Astrocyte (in vitro differentiated cells and primary cell): ENCODE results near the gene PCNT. TPM values are rescaled to one million over a fixed set of nuclear protein-coding genes. Genes with fewer than 3 reads are reported as not detected.
"Not testable (repeated sequence)": the region's sequence is repeated elsewhere in the genome, so short reads cannot be mapped to it uniquely, and the experiment has no call there.

Source experiments
- DNase-seq: peaks from one replicate; pipeline ENCODE4 v3.0.0-alpha.2; 2010; ENCODE audit warnings: low read depth
- FAIRE-seq: peaks from 2 replicates; lab custom pipeline; 2011; peaks lifted over from hg19 to GRCh38; lab: Jason Lieb, UNC
- H2AFZ ChIP-seq: 2 replicates; pipeline ENCODE4 v1.6.0; 2012; ENCODE audit warnings: low read depth, low read length, inconsistent platforms
- H3K27ac ChIP-seq: 2 replicates; pipeline ENCODE4 v1.5.1; 2011; ENCODE audit warnings: low read depth, low read length, inconsistent platforms
- H3K27me3 ChIP-seq: 2 replicates; pipeline ENCODE4 v1.6.0; 2011; ENCODE audit warnings: low read length, inconsistent platforms; ENCODE audit not compliant: insufficient read depth
- H3K36me3 ChIP-seq: 2 replicates; pipeline ENCODE4 v1.5.1; 2011; ENCODE audit warnings: low read length, inconsistent platforms; ENCODE audit not compliant: insufficient read depth
- H3K4me1 ChIP-seq: 2 replicates; pipeline ENCODE4 v1.5.1; 2011; ENCODE audit warnings: low read length, inconsistent platforms; ENCODE audit not compliant: insufficient read depth
- H3K4me2 ChIP-seq: 2 replicates; pipeline ENCODE4 v1.6.0; 2012; ENCODE audit warnings: low read length, inconsistent platforms
- H3K4me3 ChIP-seq: 2 replicates; pipeline ENCODE4 v1.5.1; 2011; ENCODE audit warnings: low read depth, mild to moderate bottlenecking, low read length, inconsistent platforms; ENCODE audit not compliant: insufficient read depth
- H3K79me2 ChIP-seq: 2 replicates; pipeline ENCODE4 v1.6.0; 2012; ENCODE audit warnings: mild to moderate bottlenecking, low read length, inconsistent platforms; ENCODE audit not compliant: insufficient read depth
- H3K9ac ChIP-seq: 2 replicates; pipeline ENCODE4 v1.6.0; 2012; ENCODE audit warnings: mild to moderate bottlenecking, low read length, inconsistent platforms
- H3K9me3 ChIP-seq: 2 replicates; pipeline ENCODE4 v1.5.1; 2012; ENCODE audit warnings: low read depth, mild to moderate bottlenecking, low read length, inconsistent platforms; ENCODE audit not compliant: insufficient read depth
- H4K20me1 ChIP-seq: 2 replicates; pipeline ENCODE4 v1.6.0; 2012; ENCODE audit warnings: low read length, inconsistent platforms; ENCODE audit not compliant: insufficient read depth
- H3K27ac Mint-ChIP-seq: one replicate; pipeline ENCODE4 v1.8.0; 2021; ENCODE audit warnings: mild to moderate bottlenecking, mixed read lengths; ENCODE audit not compliant: unreplicated experiment
- H3K27me3 Mint-ChIP-seq: one replicate; pipeline ENCODE4 v1.8.0; 2021; ENCODE audit warnings: low read depth, mixed read lengths; ENCODE audit not compliant: unreplicated experiment
- H3K36me3 Mint-ChIP-seq: one replicate; pipeline ENCODE4 v1.8.0; 2021; ENCODE audit warnings: low read depth, mixed read lengths; ENCODE audit not compliant: unreplicated experiment
- H3K4me1 Mint-ChIP-seq: one replicate; pipeline ENCODE4 v1.8.0; 2021; ENCODE audit warnings: low read depth, mixed read lengths; ENCODE audit not compliant: unreplicated experiment
- H3K4me3 Mint-ChIP-seq: one replicate; pipeline ENCODE4 v1.8.0; 2021; ENCODE audit warnings: mild to moderate bottlenecking, moderate library complexity, mixed read lengths; ENCODE audit not compliant: unreplicated experiment
- H3K9me3 Mint-ChIP-seq: one replicate; pipeline ENCODE4 v1.8.0; 2021; ENCODE audit warnings: mild to moderate bottlenecking, mixed read lengths; ENCODE audit not compliant: unreplicated experiment
- CTCF ChIP-seq: IDR thresholded peaks from 2 replicates; pipeline ENCODE4 v1.5.1; 2011; ENCODE audit warnings: low read depth, mild to moderate bottlenecking, inconsistent platforms, low read length, moderate library complexity; ENCODE audit not compliant: insufficient read depth
- EZH2 ChIP-seq: IDR thresholded peaks from 2 replicates; pipeline ENCODE4 v1.6.1; 2012; ENCODE audit warnings: mild to moderate bottlenecking, low read length, inconsistent platforms; ENCODE audit not compliant: insufficient read depth
- total RNA-seq: library from RNA; stranded (reverse); gene quantifications from 2 replicates; pipeline ENCODE4 v1.2.1, GENCODE V29; 2021

Gene PCNT
- total RNA-seq, 1 donor from 2014 or later, result 19.9 TPM

GRCh38 chr21:46304955-46305354, 19.0 kb upstream of the PCNT start:
- Mint-ChIP-seq H3K4me1 (peaks cover 3% of the 10 kb centered on the region), H3K4me3 (no peak overlapping the region), H3K36me3 (peaks cover 4% of the 10 kb centered on the region), H3K27ac (no peak overlapping the region), H3K27me3 (no peaks in the 10 kb centered on the region), H3K9me3 (no peaks in the 10 kb centered on the region)
- no peak overlapping the region for H3K4me2 ChIP-seq
- H3K4me3 ChIP-seq, result no peak overlapping the region
- H3K4me1 ChIP-seq, result peaks cover 12% of the 10 kb centered on the region
- H3K9ac ChIP-seq, result no peak overlapping the region
- DNase-seq (no peak), FAIRE-seq (no peak)
- H2AFZ ChIP-seq, result no peak overlapping the region
- H3K27ac ChIP-seq, result no peak overlapping the region
- no peaks in the 10 kb centered on the region for H3K9me3 ChIP-seq
- H3K36me3 ChIP-seq, result no peaks in the 10 kb centered on the region
- TF ChIP-seq CTCF (no peak), EZH2 (no peak)
- H4K20me1 ChIP-seq, result peaks cover 3% of the 10 kb centered on the region
- no peaks in the 10 kb centered on the region for H3K79me2 ChIP-seq
- H3K27me3 ChIP-seq, result no peaks in the 10 kb centered on the region

DNA sequence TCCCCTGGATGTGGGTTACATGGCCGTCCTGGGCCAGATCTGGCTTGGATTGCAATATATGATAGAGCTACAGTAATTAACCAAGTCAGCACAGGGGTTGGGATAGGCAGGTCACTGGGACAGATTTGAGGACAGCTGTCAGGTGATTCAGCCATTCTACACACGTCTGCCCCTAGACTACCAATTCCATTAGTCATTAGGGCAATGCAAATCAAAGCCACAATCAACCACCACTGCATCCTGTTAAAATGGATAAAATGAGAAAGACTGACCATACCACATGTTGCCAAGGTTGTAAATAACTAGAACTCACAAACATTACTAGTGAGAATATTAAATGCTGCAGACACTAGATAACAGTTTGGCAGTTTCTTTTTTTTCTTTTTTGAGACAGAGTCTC, 16.3 kb upstream of the PCNT start:
- no peak overlapping the region for H2AFZ ChIP-seq
- H3K4me3 Mint-ChIP-seq, result no peak overlapping the region
- no peak overlapping the region for H3K4me3 ChIP-seq
- H3K27ac Mint-ChIP-seq, result no peak overlapping the region
- H3K36me3 ChIP-seq, result no peaks in the 10 kb centered on the region
- H3K9me3 Mint-ChIP-seq, result no peaks in the 10 kb centered on the region
- no peaks in the 10 kb centered on the region for H3K9me3 ChIP-seq
- DNase-seq (peak; percentile 79), FAIRE-seq (peak; percentile 50)
- H3K36me3 Mint-ChIP-seq, result peaks cover 4% of the 10 kb centered on the region
- no peaks in the 10 kb centered on the region for H3K79me2 ChIP-seq
- no peaks in the 10 kb centered on the region for H3K27me3 Mint-ChIP-seq
- H3K27me3 ChIP-seq, result no peaks in the 10 kb centered on the region
- peaks cover 3% of the 10 kb centered on the region for H3K4me1 Mint-ChIP-seq
- peaks cover 12% of the 10 kb centered on the region for H3K4me1 ChIP-seq
- no peak overlapping the region for H3K9ac ChIP-seq
- H3K4me2 ChIP-seq, result no peak overlapping the region
- H4K20me1 ChIP-seq, result peaks cover 3% of the 10 kb centered on the region
- H3K27ac ChIP-seq, result peak overlapping the region; percentile 17
- TF ChIP-seq EZH2 (no peak), CTCF (no peak)

DNA sequence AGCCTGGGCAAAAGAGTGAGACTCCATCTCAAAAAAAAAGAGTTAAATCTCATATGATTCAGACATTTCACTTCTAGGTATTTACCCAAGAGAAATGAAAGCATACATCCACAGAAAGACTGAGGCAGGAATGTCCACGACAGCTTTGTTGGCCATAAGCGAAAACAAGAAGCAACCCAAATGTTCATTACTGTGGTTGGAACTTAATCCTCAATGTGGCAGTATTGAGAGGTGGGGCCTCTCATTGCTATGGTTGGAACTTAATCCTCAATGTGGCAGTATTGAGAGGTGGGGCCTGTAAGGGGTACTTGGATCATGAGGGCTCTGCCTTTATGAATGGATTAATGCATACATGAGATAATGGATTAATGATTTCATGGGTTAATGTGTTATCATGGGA, 15.5 kb upstream of the PCNT start:
- H3K27ac ChIP-seq, result no peak overlapping the region
- H3K36me3 Mint-ChIP-seq, result peaks cover 4% of the 10 kb centered on the region

GRCh38 chr21:46310260-46310659, 13.7 kb upstream of the PCNT start:
- not testable (repeated sequence) for H3K9me3 ChIP-seq, H4K20me1 ChIP-seq, H3K27ac ChIP-seq, H3K27ac Mint-ChIP-seq, H3K9me3 Mint-ChIP-seq, H3K27me3 ChIP-seq, DNase-seq, H3K9ac ChIP-seq, H3K27me3 Mint-ChIP-seq, H2AFZ ChIP-seq, H3K36me3 Mint-ChIP-seq, H3K4me3 ChIP-seq, H3K4me1 Mint-ChIP-seq, FAIRE-seq, H3K4me2 ChIP-seq, H3K79me2 ChIP-seq, H3K4me3 Mint-ChIP-seq, H3K36me3 ChIP-seq
- peaks cover 12% of the 10 kb centered on the region for H3K4me1 ChIP-seq

More for the DNA sequence above, 15.5 kb upstream of the PCNT start:
- no peak overlapping the region for H3K4me3 Mint-ChIP-seq
- peaks cover 3% of the 10 kb centered on the region for H4K20me1 ChIP-seq
- H3K9ac ChIP-seq, result no peak overlapping the region
- H3K4me1 Mint-ChIP-seq, result peaks cover 3% of the 10 kb centered on the region
- no peaks in the 10 kb centered on the region for H3K79me2 ChIP-seq
- no peak overlapping the region for H3K27ac Mint-ChIP-seq
- FAIRE-seq (no peak), DNase-seq (no peak)
- H3K4me2 ChIP-seq, result no peak overlapping the region
- H3K27me3 ChIP-seq, result no peaks in the 10 kb centered on the region
- H3K36me3 ChIP-seq, result no peaks in the 10 kb centered on the region
- no peaks in the 10 kb centered on the region for H3K9me3 Mint-ChIP-seq
- peaks cover 12% of the 10 kb centered on the region for H3K4me1 ChIP-seq
- H2AFZ ChIP-seq, result no peak overlapping the region
- H3K9me3 ChIP-seq, result no peaks in the 10 kb centered on the region
- no peak for TF ChIP-seq CTCF
- no peak for TF ChIP-seq EZH2
- H3K4me3 ChIP-seq, result no peak overlapping the region
- no peaks in the 10 kb centered on the region for H3K27me3 Mint-ChIP-seq
